HG03457 (cell line): ENCODE data around the gene FYN.
"Not testable (repeated sequence)": the region's sequence is repeated elsewhere in the genome, so short reads cannot be mapped to it uniquely, and the experiment has no call there.

Experiments used
- ATAC-seq: cut with Tn5 transposase; IDR thresholded peaks from one replicate; pipeline ENCODE4 v1.9.1; 2021; ENCODE audit warnings: moderate number of reproducible peaks; ENCODE audit not compliant: unreplicated experiment

FYN gene

DNA sequence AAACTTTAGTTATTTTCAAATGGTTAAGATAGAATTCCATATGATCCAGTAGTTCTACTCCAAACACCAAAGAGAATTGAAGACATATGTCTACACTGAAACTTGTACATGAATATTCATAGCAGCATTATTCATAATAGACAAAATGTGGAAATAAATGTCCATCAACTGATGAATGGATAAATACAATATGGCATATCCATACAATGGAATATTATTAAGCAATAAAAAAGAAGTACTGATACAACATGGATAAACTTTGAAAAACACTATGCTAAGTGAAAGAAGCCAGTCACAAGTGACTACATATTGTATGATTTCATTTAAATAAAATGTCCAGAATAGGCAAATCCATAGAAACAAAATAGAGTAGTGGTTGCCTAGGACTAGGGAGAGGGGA is 234.0 kb downstream of the FYN start:
- ATAC-seq, result no peak

DNA sequence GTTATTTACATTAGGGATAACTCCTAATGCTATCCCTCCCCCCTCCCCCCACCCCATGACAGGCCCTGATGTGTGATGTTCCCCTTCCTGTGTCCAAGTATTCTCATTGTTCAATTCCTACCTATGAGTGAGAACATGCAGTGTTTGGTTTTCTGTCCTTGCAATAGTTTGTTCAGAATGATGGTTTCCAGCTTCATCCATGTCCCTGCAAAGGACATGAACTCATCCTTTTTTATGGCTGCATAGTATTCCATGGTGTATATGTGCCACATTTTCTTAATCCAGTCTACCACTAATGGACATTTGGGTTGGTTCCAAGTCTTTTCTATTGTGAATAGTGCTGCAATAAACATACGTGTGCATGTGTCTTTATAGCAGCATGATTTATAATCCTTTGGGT is 238.3 kb downstream of the FYN start:
- ATAC-seq, result not testable (repeated sequence)

DNA sequence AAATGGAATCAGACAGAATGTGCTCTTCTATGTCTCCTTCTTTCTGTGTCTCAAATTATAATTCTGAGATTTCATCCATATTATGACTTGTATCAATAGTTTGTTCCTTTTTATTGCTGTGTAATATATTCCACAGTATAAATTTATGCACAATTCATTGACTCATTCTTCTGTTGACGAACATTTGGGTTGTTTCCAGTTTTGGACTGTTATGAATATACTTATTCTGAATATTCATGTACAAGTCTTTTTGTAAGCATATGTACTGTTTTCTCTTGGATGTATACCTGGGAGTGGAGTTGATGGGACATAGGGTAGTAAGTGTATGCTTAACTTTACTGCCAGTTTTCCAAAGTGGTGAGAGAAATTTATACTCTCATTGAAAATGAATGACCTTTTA is 239.4 kb downstream of the FYN start:
- no peak for ATAC-seq

DNA sequence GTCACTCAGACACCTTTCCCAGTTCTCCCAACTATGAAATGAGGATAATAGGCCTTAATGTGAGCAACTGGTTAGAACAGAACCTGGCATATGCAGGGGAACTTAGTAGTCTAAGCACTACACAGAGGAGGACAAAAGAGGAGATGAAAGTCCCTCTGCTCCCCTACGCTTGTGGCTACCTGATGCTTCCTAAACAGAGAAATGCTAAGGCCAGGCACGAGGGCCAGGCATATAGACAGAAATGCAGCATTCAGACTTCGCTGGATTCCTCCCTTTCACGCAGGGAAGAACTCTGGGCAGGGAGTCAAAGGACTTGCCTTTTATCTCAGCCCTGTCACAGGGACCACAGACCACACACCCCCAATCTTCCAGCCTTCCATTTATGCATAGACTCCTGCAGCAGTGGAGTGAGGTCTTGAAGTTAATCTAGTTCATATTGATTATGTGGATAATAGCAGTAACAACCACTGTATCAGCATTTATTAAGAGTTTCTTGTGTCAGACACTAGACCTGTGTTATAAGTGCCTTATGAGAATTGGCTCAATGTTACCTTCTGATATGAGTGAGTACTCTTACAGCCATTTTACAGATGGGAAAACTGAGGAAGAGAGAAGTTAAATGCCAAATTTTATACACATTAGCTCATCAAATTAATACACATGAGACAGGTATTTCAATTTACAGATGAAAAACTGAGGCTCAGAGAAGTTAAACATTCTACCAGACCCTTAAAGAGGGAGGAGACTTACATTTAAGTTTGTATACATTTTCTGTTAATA is 240.6 kb downstream of the FYN start:
- ATAC-seq, result no peak

DNA sequence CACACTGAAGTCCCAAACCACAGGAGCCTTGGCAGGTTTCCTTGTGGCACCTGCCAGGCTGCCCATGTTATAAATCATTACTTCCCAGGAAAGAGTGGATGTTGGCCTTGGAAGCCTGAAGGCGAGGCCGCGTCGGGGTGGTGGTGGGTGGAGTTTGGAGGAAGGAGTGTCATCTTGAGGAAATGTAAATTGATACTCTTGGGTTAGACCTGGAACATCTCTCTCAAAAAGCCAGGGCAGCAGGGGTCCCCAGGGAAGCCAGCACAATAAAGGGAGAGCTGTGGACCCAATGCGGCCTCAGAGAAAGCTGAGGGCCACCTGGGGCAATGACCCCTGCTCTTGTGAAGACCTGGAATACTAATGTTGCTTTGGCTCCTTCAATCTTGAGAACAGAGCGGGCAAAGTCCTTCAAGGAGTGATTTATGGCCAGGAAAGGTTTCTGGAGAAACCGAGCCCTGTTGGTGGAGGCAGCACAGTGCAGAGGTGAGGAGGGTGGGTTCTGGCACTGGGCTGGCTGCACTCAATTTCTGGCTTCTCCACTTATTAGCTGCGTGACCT is 241.3 kb downstream of the FYN start:
- ATAC-seq, result no peak

DNA sequence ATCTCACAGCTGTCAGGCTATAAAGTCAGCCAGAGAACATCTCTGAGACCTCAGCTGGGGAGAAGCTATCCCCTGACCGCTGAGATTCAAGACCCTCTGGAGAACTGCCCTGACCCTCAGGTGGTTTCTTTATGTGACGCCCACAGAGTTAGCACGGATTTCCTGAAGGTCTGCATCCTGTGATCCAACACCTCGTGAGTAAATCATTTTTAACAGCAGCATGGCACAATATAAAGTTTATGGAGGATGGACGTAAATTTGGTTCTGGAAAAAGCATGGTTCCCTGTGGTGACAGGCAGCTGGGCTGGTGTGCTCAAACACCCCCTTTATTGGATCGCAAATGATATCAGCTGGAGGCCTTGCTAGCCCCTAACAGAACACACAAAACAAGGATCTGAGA is 242.2 kb downstream of the FYN start:
- ATAC-seq, result no peak

DNA sequence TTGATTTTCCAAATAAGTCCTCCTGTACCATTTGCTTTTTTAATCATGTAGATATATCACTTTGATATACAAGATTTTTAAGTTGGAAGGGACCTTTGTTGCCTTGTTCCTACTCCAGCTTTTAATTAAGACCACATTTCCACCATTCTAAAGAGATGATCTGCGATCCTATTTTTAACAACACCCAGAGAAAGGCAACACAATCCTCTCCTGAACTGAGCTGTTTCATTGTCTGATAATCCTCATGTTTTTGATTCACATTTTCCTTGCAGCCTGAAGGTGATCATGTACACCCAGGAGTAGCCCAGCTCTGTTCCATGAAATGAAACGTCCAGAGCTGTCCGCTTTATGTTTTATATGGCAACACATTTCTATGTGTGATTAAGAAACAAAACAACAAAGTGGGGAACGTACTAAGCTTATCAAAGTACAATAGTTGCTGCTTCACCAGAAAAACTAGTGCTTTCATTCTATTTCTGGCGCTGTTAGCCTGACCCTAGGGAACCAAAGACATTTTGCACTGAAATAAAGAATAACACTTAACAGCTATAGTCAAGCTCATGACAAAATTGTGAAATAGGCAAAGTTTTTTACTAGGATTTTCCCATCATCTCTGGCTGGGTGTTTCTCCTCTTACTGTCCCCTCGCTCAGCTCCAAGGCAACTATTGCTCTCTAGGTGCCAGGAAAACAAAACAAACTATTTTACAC is 245.0 kb downstream of the FYN start:
- ATAC-seq, result no peak

DNA sequence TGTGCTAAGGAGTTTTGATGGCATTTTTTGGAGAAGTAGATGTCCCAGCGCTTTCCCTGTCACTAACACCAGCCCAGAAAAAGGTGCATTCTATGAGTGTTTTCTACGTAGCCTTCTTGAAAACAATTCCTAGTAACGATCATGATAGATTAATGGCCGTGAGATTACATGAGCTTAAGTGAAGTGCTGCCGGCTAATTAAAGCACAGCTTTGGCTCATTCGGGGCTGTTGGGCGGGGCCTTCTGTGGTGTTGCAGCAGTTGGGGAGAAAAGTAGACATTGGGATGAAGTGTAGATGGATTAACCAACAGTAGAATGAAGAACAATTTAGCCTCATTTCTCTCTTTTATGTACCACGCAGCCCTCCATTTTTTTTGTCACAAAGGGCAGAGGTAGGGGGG is 246.8 kb downstream of the FYN start:
- ATAC-seq, result no peak

DNA sequence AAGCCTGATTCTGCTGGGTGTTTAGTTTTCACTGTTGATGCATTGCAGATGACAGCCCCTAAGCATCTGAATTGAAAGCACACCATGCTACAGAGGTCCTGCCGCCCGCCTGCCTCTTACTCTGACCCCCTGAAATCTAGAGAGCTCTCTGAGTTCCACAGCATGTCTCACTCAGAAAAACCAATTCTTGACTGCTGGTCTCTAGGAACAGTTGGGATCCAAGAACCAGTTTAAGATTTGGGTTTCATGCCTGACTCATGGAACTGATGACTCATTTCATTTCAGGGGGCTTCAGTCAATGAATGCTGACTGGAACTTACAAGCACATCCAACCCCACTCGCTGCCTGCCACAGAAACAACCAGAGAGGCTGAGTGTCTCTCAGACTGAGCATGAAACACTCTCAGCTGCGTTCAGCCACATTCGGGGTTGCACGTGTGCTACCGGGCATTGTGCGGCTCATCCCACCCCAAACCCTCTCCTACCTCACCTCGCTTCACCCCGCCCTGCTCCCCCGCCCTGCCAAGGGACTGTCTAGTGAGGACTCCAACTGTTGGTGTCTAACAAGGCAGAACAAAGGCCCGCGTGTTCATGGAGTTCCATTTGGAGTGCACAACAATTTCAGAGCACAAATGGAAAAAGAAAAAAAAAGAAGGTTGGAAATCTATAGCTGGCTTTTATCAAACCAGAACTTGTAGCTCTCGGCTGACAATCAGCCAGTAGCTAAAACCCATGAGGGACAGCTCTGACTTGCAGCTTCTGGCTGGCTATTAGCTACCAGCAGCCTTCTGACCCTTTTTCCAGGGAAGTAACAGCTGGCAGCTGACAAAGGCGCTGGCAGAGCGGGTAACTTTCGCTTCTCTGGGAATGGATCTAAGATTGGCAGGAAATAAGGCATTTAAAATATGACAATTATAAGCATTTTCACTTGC is 247.5 kb downstream of the FYN start:
- no peak for ATAC-seq

DNA sequence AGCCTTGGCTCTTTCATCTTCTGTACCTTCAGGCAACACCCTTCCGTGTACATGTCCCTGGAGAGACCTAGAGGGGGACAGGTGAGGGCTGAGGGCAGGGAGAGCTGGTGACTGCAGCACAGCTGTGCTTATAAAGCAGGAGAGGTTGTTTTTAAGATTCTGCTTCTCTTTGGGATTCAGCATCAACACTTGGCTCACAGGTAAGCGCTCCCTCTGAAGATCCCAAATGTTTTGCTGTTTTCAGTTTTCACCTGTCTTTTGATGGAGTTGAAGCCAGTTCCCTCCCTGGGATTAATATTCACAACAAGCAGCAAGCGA is 248.2 kb downstream of the FYN start:
- no peak for ATAC-seq

DNA sequence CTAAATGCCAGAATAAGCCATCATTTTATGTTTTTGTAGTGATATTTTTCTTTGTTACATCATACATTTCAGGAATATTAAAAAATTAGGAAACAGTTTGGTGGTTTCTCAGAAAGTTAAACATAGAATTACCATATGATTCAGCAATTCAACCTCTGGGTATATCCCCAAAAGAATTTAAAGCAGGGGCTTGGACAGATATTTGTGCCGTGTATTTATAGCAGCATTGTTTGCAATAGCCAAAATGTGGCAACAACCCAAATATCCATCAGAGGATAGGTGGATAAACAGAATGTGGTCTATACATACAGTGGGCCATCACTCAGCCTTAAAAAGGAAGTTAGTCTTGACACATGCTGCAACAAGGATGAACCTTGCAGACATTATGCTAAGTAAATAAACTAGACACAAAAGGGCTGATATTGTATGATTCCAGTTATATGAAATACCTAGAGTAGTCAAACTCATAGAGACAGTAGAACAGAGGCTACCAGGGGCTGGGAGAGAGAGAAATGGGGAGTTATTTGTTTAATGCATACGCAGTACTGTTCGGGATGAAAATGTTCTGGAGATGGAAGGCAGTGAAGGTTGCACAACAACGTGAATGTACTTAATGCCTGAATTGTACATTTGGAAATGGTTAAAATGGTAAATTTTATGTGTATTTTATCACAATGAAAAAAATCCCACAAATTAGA is 248.7 kb downstream of the FYN start:
- ATAC-seq, result no peak

DNA sequence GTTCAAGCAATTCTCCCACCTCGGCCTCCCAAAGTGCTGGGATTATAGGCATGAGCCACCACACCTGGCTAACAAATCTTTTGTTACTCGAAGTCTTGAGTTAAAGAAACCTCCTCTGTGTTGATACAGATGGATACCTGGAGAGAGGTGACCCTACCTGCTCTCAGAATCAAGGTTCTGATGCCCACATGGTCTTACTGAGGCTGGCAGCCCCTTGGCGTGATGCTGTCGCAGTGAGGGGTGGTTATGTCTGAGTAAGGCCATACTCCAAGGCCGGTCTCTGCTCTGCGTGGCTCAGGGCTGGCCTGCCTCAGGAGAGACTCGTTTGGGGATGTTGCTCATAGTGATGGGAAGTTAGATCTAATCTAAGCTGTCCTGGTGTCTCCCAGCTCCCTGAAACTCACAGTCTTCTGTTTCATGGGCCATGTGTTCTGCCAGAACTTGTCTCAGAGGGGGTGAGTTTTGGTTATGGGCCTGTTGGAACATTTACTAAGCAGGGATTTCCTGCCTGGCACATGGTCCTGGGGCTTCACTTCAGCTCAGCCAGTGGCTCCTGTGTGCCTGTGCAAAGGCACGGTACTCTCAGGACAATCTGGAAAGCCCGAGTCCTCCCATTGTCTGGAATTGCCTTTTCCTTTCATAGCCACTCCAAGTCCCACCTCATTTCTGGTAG is 250.1 kb downstream of the FYN start:
- no peak for ATAC-seq

DNA sequence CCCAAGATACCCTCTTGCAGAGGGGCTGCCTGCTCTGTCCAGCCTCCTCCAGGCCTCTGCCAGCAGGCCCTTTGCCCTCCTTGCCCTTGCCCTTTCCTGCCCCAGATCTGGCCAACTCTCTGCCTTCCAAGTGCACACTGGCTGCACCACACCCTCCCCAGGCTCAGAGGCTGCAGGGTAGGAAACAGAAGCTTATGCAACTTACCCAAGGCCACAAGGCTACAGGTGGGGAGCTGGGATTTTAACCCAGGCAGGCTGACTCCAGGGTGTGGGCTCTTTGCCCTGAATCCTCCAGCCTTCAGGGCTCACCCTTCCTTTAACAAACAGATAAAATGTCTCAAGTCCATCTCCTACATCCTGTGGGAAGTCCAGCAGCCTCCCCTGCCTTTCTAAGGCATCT is 253.1 kb downstream of the FYN start:
- no peak for ATAC-seq

DNA sequence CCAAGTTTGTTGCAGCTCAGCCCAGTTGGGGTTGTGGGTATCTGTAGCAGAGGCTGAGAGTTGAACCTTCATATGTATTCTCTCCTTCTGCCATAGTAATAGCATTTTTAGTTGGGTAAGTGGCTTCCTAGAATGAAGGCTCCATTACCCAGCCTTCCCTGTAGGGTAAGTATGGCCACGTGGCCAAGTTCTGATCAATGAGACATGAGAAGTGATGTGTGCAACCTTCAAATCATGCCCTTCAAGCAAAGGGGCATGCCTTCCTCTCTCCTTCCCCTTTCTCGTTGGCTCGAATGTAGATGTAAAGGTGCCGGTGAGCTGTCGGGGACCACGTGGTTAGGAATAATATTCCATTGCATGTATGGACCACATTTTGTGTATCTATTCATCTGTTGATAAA is 254.8 kb downstream of the FYN start:
- ATAC-seq, result no peak

DNA sequence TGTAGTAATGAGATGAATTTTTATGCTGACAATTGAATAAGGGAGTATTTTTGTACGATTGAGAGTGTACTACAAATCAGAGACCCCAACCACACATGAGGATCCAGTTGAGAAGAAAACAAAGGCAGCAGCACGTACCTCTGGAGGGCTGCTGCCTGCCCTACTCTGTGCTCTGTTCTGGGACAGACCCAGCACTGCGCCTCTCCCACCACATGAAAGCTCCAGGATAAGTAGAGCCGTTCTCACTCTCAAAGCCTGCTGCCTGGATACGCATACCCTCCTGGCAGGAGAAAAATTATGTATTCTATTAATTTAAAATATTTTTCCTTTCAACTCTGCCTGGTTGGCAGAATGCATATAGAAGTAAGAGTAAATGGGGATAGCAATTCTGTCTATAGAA is 256.1 kb downstream of the FYN start:
- no peak for ATAC-seq

DNA sequence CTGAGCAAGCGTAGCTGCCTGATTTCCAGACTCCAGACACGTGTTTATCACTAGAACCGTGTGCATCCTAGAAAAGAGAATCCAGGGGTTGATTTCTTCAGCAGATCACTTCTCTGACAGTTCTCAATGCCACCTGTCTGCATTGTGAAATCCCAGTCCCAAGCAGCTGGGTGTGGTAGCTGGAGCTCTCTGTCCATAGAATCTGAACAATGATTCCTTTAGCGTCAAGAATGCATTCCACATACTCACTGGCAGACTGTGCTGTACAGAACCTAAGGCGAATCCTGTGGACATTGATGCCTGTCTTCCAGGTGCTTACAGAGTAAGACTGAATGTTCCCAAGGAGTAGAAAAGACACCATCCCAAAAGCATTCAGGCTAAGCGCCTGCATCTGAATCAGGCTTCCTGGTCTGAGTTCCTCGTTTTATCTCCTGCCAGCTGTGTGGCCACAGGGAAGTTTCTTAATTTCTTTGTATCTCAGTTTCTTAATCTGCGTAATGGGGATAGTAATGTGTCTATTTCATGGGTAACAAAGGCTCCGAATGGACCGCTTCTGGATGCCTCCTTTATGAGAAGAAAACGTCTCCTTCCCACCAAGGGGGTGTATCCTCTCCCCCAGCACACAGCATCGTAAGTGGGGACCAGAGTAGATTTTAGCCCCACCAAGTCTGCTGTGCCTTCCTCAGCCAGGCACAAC is 257.2 kb downstream of the FYN start:
- no peak for ATAC-seq

DNA sequence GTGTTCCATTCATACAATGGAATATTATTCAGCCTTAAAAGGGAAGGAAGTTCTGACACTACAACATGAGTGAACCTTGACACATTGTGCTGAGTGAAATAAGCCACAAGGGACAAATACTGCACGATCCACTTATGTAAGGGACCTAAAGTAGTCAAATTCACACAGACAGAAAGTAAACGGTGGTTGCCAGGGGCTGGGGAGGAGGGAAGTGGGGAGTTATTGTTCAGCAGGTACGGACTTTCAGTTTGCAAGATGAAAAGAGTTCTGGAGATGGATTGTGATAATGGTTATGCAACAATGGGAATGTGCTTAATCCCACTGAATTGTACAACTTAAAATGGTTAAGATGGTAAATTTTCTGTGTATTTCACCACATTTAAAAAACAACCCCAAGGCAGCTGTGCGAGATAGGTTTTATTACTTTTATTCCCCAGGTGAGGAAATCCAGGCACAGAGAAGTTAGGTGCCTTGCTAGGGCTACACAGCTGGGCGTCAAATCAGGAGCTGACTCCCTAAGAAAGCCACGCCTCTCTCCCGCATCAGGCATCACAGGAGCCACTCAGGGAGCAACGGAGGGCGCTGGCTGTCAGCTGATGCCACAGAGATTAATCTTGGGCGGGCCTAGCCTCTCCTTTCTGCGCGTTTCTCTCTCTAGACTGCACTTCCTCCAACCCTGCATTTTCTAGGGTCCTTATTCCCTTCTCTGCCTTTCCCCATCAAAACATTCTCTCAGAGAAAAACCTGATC is 258.2 kb downstream of the FYN start:
- ATAC-seq, result no peak

DNA sequence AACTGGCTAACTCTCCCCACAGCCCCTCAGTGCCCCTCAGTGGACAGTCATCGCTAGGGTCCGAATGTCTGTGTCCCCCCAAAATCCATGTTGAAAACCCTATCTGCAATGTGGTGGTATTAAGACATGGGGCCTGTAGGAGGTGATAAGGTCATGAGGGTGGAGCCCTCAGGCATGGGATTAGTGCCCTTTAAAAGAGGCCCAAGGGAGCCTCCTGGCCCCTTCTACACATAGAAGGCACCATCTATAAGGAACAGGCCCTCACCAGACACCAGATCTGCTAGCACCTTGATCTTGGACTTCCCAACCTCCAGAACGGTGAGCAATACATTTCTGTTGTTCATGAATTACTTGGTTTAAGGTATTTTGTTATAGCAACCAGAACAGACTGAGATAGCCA is 260.9 kb downstream of the FYN start:
- ATAC-seq, result no peak

DNA sequence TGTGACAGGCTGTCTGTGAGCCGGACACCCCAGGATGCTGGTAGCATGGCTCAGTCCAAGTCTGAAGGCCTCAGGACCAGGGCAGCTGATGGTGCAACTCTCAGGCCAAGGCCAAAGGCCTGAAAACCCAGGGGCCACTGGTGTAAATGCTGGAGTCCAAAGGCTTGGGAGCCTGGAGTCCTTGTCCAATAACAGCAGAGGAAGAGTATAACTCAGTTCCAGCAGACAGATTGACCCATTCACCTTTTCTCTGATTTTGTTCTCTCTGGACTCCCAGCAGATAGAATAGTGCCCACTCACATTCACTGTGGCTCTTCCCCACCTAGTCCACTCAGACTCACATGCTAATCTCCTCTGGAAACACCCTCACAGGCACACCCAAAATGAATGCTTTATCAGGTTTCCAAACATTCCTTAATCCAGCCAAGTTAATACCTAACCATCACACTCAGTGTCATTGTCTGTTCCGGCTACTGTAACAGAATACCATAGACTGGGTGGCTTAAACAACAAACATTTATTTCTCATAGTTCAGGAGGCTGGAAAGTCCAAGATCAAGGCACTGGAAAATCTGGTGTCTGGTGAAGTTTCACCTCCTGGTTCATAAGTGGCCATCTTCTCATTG is 262.6 kb downstream of the FYN start:
- no peak for ATAC-seq
